ENCODE results near the gene APBB3.

The APBB3 gene

DNA sequence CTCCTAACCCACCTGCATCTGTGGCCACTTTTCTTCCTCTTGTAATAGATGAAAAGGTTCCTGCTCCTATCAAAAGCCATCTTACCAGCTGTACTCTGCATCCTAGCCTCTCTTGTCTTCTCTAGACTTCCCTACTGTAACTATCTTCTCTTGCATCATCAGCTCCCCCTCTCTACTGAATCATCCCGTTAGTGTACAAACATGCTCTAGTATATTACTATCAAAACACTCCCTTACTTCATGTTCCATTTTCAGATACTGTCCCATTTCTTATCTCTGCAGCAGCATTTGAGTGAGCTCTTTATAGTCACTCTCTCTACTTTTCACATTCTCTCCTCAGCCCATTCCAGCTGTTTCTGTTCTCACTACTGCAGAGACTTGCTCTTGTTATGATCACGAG lies 9.9 kb downstream of the APBB3 start:
- DNase-seq: no peak

DNA sequence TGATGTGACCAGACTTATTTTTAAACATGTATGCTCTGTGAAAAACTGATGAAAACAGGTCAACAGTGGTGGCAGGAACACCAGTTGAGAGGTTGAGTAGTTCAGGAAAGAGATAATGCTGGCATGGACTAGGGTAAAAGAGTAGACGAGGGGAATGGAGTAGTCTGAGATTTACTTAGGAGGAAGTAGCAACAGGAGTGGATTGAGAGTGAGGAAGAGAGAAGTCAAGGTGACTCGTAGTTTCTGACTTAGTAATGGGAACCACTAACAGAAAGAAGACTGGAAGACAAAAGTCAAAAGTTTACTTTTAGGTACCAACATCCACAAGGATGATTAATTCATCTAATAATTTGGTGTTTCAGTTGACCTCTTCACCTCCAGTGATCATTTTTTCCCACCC lies 10.7 kb downstream of the APBB3 start:
- DNase-seq: no peak

DNA sequence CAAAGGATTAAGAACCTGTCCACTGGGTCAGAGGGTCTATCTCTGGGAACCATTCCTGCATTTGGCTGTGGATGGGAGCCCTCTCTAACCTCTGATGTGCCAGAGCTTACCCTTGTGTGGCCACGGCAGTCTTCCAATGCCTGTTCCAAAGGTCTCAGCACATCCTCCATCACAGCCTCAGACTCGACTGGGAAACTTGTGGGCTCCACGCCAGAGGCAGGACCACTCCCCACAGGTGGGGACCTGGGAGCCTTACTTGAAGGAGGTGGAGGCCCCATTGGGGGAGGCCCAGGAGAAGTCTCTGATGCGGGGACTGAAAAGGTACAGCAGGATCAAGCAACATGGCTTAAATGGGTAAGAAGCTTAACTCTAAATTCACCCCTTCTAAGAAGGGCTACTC lies 12.5 kb downstream of the APBB3 start:
- no peak for DNase-seq

DNA sequence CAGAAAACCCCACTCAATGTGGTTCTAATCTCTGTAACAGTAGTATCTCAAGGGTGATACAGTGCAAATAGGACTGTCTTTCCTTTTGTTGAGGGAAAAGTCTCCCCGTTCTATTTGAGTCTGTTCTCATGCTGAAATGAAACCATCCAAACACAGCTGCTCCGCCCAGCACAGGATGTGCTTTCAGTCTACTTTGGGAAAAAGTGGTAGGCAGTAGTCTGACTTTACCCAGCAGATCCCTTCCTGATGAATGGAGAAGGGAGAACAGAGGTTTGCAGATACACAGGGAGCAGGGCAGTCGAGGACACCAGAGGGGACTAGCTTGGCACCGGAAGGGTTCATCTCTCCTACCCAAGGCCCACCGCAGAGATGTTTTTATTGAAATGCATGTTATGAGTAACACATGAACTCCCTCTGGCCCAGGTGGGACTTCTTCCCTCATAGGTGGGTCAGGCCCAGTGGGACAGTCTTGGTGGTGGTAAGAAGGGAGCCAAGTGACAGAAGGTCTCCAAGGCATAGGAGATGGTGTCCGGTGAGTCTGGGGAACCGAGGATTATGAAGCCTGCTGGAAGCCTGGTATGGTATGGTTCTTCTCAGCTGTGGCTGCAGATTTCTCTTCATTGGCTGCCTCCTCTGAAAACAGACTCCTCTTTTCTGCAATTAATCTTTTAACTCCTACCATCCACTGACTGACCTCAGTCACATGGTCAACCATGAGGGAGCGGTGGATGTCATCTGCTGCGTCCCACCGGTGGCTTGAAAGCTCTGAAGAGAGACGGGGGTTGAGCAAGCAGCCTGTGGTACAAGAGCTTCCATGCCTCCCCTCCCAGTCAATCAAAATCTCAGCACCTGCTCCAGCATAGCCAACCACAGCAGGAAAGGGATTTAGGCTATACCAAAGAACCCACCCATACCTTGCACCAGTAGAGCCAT lies 14.0 kb downstream of the APBB3 start:
- DNase-seq: peak in 2 of 56 donors; percentile 14 to 25

DNA sequence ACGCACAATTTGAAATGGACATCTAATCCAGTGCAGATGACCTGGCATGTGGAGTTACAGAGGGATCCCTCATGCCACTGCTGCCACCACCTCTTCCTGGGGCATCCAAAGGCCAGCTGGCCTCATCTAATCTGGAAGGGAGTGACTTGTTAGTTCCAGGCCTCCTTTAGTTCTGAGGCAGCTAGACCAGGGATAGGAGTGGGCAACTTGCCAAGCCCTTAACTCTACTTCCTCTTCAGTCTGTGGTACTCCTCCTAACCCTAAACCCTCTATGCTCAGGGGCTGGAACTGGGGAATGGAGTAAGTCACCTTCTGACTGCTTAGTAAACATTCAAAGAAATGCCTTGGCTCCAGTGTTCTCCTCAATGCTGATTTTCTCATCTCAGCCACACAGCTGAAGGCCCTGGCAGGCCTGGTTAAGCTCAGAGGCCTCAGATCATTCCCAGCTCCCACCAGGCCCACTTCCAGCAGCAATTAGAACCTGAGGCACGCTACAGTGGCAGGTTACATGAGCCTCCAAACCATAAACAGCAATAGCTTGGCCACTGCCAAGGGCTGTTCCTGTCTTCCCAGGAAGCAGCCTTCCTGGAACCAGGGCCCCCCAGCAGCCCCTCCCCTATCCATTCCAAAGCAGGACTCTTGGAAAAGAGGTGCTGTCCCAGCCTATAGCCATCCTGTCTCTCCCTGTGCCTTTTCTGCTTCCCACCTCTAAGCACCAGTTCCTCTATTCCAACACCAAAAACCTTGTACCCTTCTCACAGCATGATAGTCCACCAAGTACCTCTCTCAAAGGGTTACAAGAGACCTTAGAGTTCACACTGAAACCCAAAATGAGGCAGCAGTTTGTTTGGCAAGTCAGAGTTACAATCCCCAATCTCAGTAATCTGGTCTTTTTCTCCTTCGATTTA lies 14.9 kb downstream of the APBB3 start:
- peak in 7 of 56 donors; percentile 5 to 37 (median 18) for DNase-seq

DNA sequence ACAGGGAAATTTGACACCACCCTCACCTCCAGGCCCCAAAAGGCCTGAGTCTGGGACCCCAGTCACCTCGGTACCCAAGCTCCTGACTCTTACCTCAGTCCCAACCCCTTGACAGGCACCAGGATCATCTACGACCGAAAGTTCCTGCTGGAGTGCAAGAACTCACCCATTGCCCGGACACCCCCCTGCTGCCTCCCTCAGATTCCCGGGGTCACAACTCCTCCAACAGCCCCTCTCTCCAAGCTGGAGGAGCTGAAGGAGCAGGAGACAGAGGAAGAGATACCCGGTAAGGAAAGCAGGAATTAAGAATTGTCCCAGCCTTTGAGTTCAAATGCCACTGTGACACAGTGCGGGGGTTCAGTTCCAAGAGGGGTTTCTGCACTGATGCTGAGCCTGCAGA lies 15.6 kb downstream of the APBB3 start:
- no peak for DNase-seq

DNA sequence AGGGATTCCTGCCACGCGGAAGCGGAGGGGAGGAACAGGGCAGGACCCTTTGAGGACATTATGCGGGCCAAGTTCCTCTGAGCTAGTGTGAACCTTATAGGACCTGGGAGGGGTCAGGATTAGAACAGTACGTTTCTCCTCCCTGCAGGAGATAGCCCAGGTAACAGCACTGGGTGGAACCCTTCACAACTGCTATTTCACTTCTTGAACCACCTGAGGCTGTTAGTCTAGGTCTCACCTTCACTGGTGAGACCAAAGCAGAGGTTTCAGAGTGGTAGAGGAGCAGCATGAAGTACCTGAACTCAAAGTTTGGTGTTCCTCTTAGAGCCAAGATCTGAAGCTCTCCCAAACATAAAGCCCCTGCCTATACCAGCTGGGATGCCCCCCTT lies 16.1 kb downstream of the APBB3 start:
- no peak for DNase-seq

DNA sequence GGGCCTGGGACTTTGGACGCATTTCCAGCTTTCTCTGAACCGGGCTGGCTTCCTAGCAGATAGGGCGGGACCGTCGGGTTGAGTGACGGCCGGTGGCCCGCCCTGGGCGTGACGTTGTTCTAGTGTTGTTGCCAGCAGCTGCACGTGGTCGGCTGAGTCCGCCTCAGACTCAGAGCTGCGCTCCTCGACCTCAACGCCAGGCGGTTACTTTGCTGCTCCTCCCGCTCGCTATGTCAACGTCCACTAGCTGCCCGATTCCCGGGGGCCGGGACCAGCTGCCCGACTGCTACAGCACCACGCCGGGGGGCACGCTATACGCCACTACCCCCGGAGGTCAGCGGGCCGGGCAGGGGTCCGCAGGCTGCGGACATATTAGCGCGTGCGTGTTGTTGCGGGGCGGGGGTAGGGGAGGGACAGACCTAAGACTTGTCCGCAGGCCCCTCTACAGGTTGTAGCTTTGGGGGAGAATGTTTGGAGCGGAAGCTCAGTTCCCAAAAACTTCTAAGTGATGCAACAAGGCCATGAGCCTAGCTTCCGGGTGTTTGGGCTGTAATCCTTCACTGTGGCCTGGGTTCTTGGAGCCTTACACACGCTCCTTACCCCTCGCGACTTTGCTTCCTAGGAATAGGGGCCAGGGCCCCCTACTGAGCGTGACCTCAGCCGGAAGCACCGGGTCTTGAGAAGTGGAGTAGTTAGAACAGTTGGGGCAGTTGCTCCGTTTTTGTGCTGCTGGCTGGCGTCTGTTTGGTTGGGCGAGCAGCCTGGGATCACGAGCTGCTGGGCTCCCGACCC lies 16.7 kb downstream of the APBB3 start, which contains the start of gene EIF4EBP3:
Gene EIF4EBP3 (plus strand): TSS at position 155 of the 792 bp plus-strand sequence. CDS start 76 bp downstream, at position 231.
- peak; percentile 58 to 98 (median 93) for DNase-seq

DNA sequence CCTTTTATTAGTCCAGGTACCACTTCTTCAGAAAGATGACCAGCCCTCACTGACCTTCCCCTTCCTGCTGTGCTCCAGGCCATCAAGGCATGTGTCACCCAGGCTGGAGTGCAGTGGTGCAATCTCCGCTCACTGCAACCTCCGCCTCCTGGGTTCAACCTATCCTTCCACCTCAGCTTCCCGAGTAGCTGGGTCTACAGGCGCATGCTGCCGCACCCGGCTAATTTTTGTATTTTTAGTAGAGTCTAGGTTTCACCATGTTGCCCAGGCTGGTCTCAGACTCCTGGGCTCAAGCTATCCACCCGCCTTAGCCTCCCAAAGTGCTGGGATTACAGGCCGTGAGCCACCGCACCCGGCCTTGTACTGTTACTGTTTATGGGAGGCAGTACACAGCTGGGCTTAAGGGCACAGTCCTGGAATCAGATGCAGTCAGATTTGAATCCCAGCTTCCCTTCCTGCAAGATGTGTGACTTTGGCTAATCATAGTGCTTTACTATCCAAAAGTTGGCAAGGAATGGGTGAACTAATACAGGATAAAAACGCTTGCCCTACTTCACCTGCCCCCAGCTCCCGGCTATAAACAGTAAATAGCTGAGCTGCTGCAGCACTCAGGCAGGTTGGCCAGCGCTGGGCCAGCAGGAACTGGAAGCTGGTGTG lies 17.4 kb downstream of the APBB3 start:
- DNase-seq: no peak

DNA sequence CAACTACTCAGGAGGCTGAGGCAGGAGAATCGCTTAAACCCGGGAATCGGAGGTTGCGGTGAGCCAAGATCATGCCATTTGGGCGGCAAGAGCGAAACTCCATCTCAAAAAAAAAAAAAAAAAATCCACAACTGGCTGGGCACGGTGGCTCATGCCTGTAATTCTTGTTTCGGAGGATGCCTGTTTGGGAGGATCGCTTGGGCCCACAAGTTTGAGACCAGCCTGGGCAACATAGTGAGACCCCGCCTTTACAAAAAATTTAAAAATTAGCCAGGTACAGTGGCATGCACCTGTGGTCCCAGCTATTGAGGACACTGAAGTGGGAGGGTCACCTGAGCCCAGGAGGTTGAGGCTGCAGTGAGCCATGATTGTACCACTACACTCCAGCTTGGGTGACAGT lies 18.8 kb downstream of the APBB3 start:
- no peak for DNase-seq

DNA sequence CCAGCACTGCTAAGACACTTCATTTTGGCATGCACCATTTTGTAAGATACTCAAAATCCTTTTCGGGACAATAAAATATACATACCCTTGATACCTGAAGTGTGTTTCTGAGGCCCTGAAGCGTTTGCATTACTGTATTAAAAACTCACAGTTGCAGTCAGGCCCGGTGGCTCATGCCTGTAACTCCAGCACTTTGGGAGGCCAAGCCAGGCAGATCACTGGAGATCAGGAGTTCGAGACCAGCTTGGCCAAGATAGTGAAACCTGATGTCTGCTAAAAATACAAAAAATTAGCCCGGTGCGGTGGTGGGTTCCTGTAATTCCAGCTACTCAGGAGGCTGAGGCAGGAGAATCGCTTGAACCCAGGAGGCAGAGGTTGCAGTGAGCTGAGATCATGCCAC lies 19.4 kb downstream of the APBB3 start:
- no peak for DNase-seq

DNA sequence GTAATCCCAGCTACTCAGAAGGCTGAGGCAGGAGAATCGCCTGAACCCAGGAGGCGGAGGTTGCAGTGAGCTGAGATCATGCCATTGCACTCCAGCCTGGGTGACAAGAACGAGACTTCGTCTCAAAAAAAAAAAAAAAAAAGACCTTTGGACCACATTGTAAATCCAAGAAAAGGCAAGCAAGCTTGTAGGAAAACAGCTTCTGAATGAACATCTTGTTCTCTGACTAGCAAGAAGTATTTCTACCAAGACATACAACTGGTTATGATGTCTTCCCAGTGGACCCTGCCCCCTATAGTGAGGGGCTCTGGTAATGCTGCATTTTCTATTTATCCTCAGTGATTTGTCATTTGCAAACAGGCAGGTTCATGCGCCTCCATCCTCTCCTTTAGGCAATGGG lies 21.4 kb downstream of the APBB3 start:
- no peak for DNase-seq

DNA sequence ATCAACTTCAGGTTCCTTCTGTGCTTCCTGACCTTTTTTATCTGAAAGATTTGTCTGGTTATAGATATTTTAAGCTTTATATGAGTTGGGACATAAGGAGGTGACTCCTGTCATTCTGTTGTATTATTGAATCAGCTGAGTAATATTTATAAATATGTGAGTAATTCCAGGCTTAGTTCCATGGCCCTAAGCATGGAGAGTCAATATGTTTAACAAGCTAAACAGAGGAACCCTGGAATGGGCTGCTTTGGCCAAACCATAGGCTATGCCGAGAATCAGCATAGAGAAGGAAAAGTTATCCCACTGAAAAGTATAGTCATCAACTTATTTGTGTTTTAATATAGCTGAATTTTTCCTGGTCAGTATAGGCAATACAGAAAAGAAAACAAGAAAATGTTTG lies 24.2 kb downstream of the APBB3 start:
- no peak for DNase-seq

DNA sequence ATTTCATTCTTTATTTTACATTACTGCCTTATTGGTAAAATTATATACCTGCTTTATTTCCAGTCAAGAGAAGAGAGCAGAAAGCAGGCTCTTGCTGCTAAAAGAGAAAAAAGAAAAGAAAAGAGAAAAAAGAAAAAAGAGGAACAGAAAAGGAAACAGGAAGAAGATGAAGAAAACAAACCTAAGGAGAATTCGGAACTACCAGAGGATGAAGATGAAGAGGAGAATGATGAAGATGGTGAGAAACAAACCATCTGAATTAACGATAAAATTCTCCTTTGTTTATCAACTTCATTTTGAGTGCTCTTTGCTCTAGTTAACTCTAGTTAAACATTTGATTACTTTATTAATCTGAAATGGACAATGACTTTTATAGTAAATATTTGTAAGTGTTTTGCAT lies 40.4 kb downstream of the APBB3 start:
- no peak for DNase-seq

DNA sequence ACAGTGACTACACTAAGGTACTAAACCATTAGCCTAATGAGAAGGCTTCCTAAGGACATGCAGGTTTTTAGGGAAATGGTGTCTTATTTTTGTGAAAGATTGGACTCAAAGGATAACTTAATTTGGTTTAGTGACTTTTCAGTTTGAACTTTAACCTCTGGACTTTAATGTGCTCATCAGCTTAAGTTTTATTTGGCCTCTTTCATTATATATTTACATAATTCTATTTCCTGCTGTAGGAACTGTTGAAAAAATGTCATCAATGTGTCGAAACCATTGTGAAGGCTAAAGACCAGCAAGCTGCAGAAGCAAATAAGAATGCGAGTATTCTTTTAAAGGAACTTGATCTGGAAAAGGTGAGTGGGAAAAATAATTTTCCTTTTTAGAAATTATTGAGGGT lies 51.3 kb downstream of the APBB3 start:
- DNase-seq: no peak

DNA sequence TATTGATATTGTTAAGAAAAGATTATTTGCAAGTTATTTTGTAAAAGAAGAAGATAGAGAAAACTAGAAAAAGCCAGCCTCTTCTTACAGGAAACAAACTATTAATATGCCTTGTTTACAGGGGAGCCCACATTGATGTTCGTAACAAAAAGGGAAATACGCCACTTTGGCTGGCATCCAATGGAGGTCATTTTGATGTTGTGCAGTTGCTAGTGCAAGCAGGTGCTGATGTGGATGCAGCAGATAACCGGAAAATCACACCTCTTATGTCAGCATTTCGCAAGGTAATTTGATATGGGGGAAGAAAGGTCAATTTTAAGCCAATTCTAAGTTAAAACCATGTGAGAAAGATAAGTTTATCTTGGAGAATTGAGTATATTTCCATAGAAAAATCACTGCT lies 54.5 kb downstream of the APBB3 start:
- DNase-seq: no peak

All from nucleus accumbens (tissue), 56 donors.